ENCODE results near the gene DCLK1.

Gene DCLK1

DNA sequence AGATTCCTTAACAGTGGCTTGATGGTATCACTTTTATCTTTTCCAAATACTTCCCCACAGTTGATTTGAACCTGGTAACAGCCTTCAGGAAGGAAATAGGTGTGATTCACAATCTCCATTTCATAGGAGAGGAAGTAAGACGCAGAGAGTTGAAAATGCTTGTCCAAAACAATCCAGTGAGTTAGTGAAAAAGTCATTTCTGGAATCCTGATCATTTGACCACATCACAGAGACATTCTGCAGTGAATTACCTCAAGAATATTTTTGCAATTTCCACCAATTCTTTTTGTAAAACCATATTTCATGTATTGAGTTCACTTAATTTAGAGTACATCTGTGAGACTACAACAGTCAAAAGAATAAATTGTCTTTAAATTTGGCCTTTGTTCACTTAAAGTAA, 292.8 kb downstream of the DCLK1 start:
- in situ Hi-C loops (cut with HindIII; ENCODE audit: low sequenced_read_pairs) = no loop called here

DNA sequence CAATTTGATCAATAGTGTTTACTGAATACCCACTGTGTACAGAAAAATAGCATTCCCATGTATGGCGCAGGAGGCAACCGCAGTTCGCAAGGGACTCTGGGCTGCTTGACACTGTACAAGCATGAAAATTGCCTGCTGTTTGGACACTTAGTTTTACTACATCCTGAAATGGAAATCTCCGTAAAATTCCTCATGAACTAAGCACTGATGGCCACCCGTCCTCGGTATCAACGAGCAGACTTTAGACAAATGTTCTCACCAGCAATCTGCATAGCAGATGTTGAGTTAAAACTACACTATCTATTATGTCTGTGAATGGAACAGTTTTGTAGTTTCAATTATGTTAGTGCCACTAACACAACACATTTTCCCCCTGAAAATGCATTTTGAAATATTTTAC, 294.7 kb downstream of the DCLK1 start:
- in situ Hi-C loops (cut with HindIII; ENCODE audit: low sequenced_read_pairs) = no loop called here

DNA sequence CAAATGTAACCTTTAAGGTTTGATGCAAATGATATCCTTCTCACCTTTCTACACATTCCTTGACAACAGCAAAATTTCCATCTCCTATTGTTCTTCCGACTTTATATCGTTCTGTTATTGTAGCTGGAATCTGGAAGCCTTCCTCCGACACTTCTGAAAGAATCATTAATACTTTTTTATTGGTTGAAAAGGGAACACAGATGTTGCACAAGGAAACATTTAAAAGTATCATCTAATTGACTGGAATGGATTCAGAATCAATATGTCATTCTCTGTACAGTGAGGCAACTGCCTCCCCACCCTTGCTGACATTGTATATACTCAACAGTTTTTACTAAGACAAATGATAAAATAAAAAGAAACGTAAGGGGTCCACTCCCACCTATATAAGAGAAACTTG, 295.2 kb downstream of the DCLK1 start:
- in situ Hi-C loops (cut with HindIII; ENCODE audit: low sequenced_read_pairs) = no loop called here

DNA sequence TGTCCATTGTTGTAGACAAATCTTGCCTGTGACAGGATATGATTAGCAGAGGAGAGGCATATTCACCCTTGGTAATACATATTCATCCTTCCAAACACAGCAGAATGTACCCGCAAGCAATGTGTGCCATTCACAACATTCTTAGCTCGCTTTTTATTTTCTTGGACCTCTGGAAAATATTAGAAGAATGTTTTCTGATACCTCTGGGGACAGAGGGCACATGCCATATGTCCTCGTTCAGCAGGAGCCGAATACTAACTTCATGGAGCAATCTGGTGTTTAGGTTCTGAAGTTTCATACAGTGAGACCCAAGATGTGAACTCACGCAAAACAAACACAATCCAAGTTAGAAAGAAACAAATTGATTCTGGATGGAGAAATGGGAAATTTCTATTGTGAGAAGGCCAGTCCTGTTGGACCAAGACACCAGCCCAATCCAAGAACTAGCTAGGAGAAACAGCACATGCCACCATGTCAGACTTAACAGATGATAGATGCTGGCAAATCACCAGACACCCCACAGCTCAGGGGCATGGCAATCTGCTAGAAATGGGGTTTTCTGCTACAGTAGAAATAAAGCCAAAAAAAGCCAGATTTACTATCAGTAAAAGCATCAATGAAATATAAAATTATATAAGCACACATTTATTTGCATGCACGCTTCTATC, 297.4 kb downstream of the DCLK1 start:
- in situ Hi-C loops (cut with HindIII; ENCODE audit: low sequenced_read_pairs) = no loop called here

DNA sequence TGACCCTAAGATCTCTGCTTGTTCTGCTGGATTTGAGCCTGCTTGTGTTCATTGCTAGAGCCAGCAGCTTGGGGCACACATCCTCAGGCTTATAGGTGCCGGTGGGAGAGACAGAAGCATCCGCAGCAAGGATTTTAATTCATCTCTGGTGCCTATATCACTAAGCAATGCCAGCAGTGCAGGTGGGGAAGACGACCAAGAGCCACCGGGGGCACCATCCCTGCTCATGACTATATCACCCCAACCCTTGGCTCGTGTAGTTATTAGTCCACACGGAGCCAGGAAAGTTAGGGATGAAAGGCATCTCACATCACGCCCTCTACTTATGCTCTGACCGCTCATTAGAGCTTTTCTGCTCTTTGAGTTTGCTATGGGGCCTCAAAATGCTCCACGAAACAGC, 298.2 kb downstream of the DCLK1 start:
- in situ Hi-C loops (cut with HindIII; ENCODE audit: low sequenced_read_pairs) = no loop called here

DNA sequence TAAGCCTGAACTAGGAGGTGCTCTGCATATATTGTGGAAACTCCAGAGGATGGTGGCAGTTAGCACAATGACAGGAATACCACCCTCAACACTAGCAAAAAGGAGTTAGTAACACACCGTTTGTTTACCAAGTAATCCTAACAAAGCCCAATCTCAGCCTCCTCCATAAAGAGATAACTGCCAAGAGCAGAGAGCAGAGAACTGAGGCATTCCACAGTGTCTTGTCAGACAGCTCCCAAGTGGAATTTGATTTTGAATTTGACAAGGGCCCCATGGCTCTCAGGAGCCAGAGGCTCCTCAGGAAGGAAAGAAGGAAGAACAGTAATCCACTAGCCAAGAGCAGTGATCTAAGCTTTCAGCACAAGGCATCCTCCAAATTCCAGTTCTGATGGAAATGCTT, 298.6 kb downstream of the DCLK1 start:
- in situ Hi-C loops (cut with HindIII; ENCODE audit: low sequenced_read_pairs) = no loop called here

DNA sequence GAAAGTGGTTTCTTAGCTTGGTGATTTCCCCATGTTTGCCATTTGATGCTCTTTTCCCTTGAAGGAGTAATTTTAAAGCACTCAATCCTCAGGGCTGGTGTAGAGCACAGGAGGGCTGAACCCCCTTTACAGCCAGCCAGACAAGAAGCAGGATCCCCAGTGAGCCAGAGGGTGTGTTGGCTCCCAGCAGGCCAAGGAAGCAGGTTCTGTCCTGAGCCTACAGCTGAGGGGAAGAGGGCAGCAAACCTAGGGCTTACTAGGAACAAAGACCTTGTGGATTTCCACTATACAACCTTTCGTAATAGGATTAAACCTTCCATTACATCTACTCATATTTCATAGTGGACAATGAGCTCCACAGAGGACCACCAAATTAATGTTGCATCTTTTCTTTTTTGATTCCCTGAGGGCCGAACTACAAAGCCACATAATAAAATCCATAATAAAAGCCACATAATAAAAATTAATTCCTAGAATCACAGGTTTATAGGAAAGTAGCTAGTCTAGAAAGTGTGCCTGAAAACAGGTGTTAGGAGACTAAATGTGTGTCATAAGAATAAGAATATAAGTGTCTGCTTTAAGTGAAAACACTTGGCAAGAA, 300.2 kb downstream of the DCLK1 start:
- in situ Hi-C loops (cut with HindIII; ENCODE audit: low sequenced_read_pairs) = no loop called here

DNA sequence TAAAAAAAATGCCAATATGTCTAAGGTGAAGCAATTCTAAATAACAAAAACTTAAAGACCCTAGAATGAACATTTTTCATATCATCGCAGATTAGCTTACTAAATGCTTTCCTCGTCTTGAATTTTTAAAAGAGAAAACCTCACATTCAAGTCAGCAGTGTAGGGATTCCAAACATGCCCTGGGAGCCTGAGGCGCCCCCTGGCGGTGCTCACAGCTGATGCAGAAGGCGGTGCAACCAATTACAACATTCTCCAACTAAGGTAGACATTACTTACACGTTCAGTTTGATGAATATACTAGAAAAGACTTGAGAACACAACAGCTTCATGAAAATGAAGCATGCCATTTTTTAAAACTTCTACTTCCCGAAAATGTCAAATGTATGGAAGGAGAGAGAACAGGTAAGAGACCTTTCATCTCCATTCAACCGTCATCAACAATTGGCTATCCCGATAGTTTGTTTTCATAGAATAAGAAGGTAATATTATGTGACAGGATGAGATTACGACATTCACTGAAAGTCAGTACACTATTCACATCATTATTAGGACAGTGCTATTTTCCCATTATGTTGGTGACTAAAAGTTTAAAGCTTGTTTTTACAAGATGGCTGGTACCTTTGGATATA, 304.4 kb downstream of the DCLK1 start:
- in situ Hi-C loops (cut with HindIII; ENCODE audit: low sequenced_read_pairs) = no loop called here

DNA sequence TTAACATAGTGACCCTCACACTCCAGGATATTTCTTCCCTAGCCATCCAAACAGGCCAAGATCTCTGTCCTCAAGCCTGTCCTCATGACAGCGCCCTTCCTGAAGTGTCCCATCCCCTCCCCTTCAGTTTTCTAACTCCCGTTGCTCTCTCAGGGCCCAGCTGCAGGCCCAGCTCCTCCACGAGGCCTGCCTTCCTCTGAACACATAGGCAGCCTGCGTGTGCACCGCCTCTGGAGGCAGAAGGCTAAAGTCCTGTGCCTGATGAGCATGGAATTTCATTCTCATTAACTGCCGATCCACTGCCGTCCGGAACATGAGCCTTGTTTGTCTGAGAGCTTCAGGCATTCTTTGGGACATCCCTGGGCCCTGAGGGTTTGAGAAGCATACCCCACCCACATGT, 306.4 kb downstream of the DCLK1 start:
- in situ Hi-C loops (cut with HindIII; ENCODE audit: low sequenced_read_pairs) = no loop called here

DNA sequence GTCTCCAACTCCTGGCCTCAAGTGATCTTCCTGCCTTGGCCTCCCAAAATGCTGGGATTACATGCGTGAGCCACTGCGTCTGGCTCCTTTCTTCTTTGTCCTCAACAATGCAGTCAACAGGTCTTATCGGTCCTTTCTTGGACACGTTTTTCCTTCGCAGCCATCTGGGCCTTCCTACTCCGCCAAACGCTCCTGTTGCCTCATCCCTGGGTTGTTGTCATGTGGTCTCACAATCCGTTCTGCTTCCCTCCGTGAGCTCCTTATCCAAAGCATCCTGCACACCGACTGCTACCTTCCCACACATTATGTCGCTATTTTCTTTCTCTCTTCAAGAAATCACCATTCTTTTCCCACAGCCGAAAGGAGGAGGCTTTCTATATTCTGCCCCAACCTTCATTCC, 306.8 kb downstream of the DCLK1 start:
- in situ Hi-C loops (cut with HindIII; ENCODE audit: low sequenced_read_pairs) = no loop called here

DNA sequence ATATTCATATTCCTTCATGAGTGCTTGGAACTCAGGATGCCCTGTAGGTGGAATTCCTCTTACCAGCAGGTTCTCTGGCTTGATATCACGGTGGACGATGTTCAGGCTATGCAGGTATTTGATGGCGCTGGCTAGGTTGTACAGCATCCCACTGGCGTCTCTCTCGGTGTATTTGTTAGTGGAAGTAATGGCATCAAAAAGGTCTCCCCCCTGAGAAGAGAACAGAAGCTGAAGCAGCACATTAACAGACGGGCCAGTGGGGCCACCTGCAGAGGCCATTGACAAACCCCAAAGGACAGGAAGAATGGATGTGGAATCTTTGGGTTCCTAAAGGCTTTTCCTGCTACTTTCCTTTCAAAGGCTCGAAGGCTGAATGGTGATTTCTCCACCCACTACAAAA, 308.5 kb downstream of the DCLK1 start:
- in situ Hi-C loops (cut with HindIII; ENCODE audit: low sequenced_read_pairs) = no loop called here

DNA sequence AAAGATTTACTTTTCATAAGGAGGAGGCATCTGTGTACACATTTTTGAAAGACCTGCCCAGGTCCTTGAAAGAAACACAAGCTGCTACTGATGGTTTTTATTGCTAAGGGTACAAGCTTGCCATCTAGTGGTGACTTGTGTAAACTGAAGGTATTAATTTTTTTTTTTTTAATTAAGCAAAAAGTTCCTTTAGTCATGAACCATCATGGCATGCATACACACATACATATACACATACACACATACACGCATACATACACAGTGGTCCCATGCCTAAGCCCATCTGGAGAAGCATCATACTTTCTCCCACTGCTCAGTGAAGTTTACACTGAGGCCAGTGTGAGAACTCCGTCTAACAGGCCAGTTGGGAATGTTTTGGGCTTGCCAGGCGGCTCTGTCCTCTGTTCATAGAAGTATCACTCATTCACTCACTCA, 312.5 kb downstream of the DCLK1 start:
- in situ Hi-C loops (cut with HindIII; ENCODE audit: low sequenced_read_pairs) = no loop called here

DNA sequence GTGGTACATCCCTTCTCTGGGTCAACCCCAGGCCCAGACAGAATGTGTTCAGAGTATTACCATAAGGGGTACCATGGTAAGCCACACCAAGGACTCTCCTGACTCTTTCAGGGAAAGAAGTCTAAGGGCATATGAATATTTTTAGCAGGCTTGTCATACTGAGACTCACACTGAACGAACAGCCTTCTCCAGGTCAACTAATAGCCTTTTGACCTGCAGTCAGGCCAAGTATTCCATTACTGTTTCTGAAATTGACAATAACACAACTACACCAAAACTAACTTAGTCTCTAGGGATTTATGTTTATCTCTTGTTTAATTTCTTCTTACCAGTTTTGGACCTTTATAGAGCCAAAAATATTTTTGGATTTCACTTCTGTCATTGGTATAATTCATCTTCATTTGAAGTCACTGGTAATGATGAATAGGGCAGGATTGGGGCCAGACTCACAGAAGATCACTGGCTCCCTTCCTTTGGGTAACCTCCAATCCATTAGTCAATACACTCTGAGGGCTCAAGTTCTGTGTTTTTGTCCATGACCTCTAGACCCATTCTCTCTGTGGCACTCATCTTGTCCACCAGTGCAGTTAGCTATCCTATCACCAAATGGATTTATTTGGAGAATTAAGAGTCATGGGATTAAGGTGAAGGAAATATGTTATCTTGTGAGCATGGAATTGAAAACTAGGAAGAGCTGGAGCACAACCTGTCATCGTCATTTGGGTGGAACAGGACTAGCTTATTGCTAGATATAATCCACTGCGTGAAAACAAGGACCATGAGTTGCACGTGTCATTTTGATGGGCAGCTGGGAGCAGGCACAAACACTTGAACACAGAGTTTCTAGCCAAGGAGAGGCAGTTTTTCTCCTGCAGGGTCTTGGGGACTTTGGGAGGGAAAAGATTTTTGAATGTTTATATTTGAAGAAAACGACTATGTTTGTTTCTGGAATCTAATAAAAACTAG, 313.3 kb downstream of the DCLK1 start:
- in situ Hi-C loops (cut with HindIII; ENCODE audit: low sequenced_read_pairs) = no loop called here

DNA sequence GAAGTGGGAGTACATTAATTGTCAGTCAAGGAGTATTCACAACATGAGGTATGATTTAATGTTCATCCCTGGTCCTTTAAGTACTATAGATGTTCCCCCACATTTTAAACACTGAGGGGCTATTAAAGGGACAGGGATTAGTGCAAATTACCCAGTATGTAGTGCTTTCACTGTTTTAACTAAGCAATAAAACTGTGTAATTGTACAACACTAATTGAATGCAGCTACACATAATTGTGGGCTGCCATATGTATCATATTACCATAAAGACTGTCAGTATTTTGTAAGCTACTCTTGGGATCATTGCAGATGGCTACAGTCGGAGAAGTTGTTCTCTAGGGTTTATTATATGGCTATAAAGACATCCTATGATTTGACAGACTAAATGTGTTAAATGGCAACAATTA, 316.6 kb downstream of the DCLK1 start:
- in situ Hi-C loops (cut with HindIII; ENCODE audit: low sequenced_read_pairs) = no loop called here

DNA sequence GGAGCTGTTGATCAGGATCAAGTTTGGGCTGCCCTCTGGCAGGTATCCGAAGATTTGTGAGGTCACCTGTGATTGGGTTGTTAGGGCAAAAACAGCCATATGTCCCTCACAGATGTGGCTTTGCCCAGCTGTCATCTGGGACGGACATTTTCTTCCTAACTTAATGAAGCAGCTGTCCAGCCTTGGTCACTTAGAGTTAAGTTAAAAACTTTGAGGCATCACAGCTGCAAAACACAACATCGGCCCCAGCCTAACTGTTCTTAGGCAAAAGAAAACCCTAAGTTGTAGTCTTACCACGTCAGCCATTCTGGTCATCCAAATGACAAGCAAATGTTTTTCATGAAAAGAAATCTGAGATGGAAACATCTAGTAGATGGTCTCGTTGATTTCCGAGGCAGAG, 318.4 kb downstream of the DCLK1 start:
- in situ Hi-C loops (cut with HindIII; ENCODE audit: low sequenced_read_pairs) = no loop called here

DNA sequence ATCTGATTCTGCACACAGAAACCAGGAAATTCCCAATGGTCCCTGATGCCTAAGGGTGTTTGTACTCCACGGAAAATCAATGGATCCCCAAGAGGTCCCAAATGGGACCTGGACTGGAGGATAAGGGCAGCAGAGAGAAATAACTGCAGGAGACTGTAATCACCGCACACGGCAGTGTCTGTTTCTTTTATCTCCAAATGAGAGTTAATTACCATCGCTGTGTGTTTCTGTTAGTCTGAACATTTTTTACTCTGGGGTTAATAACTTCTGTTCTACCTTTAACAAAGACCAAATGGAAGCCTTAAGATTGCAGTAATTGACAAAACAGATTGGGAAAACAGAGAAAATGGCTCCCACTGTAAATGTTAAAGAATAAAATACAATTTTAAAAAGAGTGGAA, 320.9 kb downstream of the DCLK1 start:
- in situ Hi-C loops (cut with HindIII; ENCODE audit: low sequenced_read_pairs) = no loop called here

DNA sequence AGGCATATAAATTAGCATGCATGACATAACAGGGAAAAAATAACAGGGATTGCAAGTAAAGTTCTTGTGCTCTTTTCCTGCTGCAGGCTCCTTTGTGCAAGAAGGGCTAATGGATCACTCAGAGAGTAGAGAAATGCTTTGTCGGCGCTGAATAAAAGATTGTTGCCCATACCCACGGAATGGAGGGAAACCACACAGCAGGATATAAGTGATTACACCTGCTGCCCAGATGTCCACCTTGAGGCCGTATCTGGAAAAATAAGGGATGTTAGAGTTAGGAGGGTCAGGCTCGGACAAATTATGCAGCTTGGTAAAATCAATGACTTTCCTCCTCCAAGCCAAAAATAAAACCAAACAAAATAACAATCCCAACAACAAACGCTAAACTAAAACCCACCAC, 322.3 kb downstream of the DCLK1 start:
- in situ Hi-C loops (cut with HindIII; ENCODE audit: low sequenced_read_pairs) = no loop called here

DNA sequence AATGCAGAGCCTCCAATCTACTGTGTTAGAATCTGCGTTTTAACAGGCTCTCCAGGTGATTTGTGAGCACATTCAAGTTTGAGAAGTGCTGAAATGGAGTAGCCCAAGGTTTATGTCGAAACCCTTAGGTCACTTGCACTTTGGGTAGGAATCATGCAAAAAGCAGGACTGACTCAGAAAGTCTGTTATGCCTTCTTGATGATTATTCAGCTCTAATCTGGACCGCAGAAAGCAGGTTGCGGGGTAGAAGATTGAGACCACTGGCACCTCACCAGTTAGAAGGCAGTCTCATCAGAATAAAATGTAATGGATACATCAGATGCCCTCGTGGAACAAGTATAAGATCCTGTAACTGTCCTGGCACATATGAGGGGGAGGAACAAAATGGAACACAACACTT, 326.3 kb downstream of the DCLK1 start:
- in situ Hi-C loops (cut with HindIII; ENCODE audit: low sequenced_read_pairs) = no loop called here

DNA sequence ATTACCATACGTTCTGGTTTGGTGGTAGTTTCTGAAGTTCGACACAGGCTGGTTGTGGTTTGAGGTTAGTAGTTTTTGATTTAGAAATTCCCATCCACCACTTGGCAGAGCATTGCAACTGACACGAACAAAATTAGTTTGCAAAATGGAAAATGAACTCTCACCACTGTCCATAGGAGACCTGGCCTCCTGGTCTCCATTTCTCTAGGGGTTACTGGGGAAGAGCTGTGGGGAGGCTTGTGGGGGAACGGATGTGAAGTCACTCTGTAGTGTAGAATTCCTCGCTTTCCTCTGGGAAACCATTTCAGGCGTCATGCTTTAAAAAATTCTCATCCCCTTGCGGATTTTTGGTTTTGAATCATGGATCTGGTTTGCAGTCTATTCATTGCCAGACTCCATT, 333.2 kb downstream of the DCLK1 start:
- in situ Hi-C loops (cut with HindIII; ENCODE audit: low sequenced_read_pairs) = no loop called here

DNA sequence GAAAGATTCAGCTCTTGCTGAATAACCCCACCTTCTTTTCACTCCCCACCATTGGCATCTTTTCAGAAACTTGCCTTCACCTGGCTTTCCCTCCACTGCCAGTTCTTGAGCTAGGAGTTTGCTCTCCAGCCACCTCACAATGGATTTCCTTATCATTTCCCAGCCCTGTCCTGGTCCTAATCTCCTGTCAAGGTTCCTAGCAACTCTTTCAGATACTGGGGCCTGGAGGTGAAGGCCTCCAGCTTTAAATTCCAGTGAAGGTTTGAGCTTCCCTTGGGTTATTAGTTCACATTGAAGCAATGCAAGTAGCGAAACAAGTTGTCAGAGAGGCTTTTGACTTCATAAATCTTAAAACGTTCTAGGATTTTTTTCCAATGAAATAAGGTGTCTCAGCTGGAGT, 333.9 kb downstream of the DCLK1 start:
- in situ Hi-C loops (cut with HindIII; ENCODE audit: low sequenced_read_pairs) = no loop called here

DNA sequence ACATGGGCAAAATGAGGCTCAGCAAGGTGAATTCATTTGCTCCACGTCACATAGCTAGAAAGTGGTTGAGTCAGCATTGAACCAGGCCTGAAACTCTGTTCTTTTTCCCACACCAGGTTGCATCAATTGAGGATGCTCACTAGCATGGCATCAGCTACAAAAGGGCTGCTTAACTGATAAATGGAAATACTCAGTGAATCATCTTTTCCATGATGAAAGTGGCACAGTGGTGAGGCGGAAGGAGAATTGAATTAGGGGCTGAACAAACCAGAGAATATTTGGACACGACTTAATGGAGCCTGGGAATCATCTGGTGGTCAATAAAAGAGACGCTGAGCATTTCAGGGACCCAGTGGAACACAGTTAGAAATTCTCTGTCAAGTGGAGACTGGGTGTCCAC, 334.6 kb downstream of the DCLK1 start:
- in situ Hi-C loops (cut with HindIII; ENCODE audit: low sequenced_read_pairs) = no loop called here

Measured in DLD1 (cell line).